ENCODE results near the gene GABRB1. TPM values are rescaled to one million over a fixed set of nuclear protein-coding genes. Genes with fewer than 3 reads are reported as not detected.

Gene GABRB1
- polyA plus RNA-seq, 12 donors, result 0.10 to 0.70 TPM; not detected in 10

DNA sequence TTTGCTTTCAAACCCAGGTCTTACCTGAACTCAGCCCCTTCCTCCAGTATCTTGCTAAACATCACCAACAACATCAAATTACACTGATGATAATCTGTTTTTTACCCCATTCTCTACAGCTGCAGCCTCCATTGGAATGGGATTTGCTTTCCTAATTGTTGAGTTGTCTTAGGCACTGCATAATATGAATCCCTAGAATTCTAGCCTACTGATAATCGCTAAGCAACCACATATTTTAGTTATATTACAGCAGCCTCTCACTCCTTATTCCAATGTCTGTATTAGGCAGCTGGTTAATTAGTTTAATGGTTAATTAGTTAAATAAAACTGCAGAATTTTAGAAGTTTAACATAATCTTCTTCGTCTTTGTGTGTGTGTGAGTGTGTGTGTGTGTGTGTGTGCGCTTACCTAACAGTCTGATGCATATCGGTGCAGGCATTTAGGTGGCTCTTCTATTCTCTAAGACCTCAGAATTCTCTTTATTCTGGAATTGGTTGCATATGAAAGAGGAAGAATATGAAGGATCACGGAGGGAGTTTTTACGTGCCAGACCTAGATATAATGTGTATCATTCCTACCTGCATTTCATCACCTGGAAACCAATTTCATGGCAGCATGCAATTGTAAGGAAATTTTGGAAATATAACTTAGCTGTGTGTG lies 437.5 kb downstream of the GABRB1 start:
- DNase-seq, result no peak

DNA sequence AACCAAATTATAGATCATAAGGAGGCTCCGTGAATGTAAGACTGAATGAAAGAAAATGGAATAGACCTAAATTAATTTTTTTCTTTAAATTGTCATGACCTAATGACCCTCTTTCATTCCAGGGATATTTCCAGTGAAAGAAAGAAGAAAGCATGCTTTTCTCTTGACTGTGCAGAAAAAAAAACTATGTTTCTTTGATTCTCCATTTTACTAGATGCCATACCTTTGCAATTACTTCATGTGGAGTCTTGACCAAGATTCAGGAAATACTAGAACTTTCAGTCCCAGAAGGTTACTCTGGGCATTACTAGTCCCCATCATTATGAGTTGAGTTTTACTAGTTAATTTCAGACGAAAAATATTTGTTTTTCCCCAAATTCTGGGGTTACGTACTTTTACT lies 438.6 kb downstream of the GABRB1 start:
- no peak for DNase-seq

DNA sequence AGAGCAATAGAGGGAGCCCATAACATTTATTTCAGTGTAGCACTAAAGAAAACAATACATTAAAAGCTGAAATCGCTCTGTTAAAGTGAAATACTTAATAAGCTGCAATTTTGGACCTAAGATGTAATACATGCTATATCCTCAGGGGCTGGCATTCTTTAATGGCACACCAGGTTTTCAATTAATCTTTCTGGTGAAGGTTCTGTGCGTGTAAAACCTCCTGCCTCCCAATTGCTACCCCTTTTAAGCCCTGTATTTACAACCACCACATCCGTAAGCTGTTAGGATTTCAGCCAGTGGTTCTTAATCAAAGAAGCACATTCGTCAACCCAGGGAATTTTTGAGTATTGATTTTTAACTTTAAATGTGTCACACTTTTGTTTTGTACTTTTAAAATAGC lies 439.7 kb downstream of the GABRB1 start:
- no peak for DNase-seq

DNA sequence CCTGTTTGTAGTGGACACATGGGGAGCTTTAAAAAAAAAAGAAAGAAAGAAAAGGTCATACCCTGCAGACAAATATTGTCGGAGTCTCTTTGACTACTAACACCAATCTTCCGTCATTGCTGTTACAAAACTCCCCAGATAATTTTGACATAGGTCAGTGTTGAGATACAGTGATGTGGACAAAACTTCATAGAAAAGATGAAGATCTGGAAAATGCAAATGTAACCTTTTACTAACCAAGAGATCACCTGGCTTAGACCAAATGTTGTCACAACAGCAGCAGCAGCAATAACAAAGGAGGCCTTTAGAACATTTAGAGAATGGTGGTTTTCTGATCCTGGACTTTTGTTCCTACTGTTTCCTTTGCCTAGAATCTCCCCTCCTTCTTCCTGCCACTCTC lies 440.2 kb downstream of the GABRB1 start:
- DNase-seq, result no peak

DNA sequence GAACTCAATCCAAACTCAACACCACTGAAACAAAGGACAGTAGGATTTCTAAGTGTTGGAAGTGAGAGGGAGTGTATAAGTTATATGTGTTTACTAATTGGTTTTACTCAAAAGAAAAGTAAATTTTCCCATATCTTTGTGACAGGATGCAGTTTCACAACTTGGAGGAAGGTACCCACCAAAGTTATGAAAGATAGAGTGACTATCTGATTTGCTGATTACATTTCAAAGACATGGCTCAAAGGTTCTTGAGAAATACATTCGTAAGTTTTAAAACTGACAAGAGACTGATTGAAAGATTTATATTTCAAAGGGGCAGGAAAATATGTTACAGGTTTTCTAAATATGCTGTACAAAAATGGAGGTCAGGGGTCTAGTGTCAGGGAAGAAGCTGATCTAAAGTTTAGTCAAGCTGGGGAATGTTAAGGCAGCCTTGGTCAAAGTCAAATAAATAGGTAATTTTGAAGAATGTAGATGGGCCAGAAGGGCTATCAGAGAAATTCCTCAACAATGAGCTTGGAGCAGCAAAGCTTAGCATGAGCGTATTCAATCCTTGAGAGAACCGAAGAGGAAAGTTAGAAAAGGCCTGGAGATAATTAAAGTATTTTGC lies 441.9 kb downstream of the GABRB1 start:
- no peak for DNase-seq

DNA sequence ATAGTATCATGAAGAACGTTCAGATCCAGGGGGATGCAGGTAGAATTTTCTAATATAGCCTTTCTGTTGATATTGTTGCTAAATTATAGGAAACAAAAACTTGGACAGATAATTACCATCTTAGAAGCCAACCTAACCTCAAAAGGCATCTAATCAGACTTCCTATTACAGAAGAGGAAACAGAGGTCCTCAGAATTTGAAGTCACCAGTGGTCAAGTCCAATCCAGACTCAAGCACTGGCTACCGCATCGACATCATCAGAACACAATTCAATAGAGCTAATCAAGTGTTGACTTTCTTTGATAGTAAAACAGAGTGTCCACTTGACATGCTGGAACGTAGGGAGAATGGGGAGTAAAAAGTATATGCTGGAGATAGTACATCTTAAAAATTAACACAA lies 443.4 kb downstream of the GABRB1 start:
- no peak for DNase-seq

DNA sequence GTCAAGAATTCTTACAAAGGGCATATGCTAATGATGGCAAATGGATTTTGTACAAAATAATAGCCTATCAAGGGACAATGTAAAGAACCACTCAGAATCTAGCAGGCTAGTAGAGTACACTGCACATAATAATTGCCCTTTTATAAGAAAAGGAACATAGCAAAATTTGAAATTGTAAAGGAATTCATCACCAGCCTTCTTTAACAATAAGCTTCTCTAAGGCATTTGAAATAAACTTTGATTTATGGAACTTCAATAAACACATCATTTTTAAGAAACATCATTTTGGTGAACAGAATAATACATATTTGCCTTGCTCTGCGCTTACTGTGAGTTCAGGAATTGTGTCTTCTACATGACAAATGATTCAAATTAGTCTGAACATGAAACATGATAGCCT lies 444.0 kb downstream of the GABRB1 start:
- no peak for DNase-seq

Other genes starting within 250 kb of the GABRB1 start
- gene COX7B2, start 122.3 kb upstream of the GABRB1 start, polyA plus RNA-seq (ENCODE audit: insufficient read length in 12 of 12), result not detected
- 1 to 10 TPM in 1 of 12 donors, under 1 TPM in 6, not detected in 5; 0.01 to 1.9 (median 0.07) TPM for gene GABRA4, start 38.0 kb upstream of the GABRB1 start, polyA plus RNA-seq (ENCODE audit: insufficient read length in 12 of 12)

Measured in muscle of arm (tissue), 12 donors.